Natural killer cell (primary cell): ENCODE data around the gene DTX3. TPM values are rescaled to one million over a fixed set of nuclear protein-coding genes. Genes with fewer than 3 reads are reported as not detected.
"Not testable (repeated sequence)": the region's sequence is repeated elsewhere in the genome, so short reads cannot be mapped to it uniquely, and the experiment has no call there.

Source experiments
- ATAC-seq, 3 donors: fragments of 150-1000 bp in 2 of 3; fragments of 200-7000 bp in 1 of 3; cut with Tn5 transposase; 1 replicate in 1 of 3; 2 replicates in 2 of 3; pipeline ENCODE4 v1.10.0; 2021; ENCODE audit warnings: mild to moderate bottlenecking in 2 of 3, moderate library complexity in 2 of 3
- DNase-seq, 2 donors: peaks; one replicate each; pipeline versions ENCODE4 v3.0.0 to v3.0.0-alpha.2; 2013 to 2021; ENCODE audit warnings: mixed read lengths in 1 of 2
- H3K27ac ChIP-seq: one replicate; pipeline ENCODE4 v1.5.1; 2013; ENCODE audit warnings: mild to moderate bottlenecking, low read length
- H3K27me3 ChIP-seq: one replicate; pipeline ENCODE4 v1.6.1; 2013; ENCODE audit warnings: low read length; ENCODE audit not compliant: control insufficient read depth, insufficient read depth
- H3K36me3 ChIP-seq: one replicate; pipeline ENCODE4 v1.6.1; 2013; ENCODE audit warnings: low read length; ENCODE audit not compliant: control insufficient read depth, insufficient read depth
- H3K4me1 ChIP-seq: one replicate; pipeline ENCODE4 v1.6.1; 2013; ENCODE audit warnings: low read length; ENCODE audit not compliant: control insufficient read depth, insufficient read depth
- H3K4me3 ChIP-seq: one replicate; pipeline ENCODE4 v1.5.1; 2013; ENCODE audit warnings: low read length
- H3K9me3 ChIP-seq: one replicate; pipeline ENCODE4 v1.6.1; 2013; ENCODE audit warnings: low read length; ENCODE audit not compliant: control insufficient read depth, insufficient read depth
- H3K27ac Mint-ChIP-seq, 2 donors: one replicate each; pipeline ENCODE4 v1.8.0; 2022; ENCODE audit warnings: mild to moderate bottlenecking in 2 of 2, mixed read lengths in 2 of 2, moderate library complexity in 1 of 2
- H3K27me3 Mint-ChIP-seq, 2 donors: one replicate each; pipeline ENCODE4 v1.8.0; 2022; ENCODE audit warnings: low read depth in 2 of 2, mixed read lengths in 2 of 2
- H3K36me3 Mint-ChIP-seq: one replicate; pipeline ENCODE4 v1.8.0; 2022; ENCODE audit warnings: mixed read lengths
- H3K4me1 Mint-ChIP-seq, 2 donors: one replicate each; pipeline ENCODE4 v1.8.0; 2022; ENCODE audit warnings: mixed read lengths in 2 of 2
- H3K4me3 Mint-ChIP-seq: one replicate; pipeline ENCODE4 v1.8.0; 2022; ENCODE audit warnings: mild to moderate bottlenecking, moderate library complexity, mixed read lengths
- H3K9me3 Mint-ChIP-seq, 2 donors: one replicate each; pipeline ENCODE4 v1.8.0; 2022; ENCODE audit warnings: mixed read lengths in 2 of 2
- WGBS: methylation state at CpG from one replicate; pipeline ENCODE4 v1.1.7; 2013; ENCODE audit warnings: missing lambda C conversion rate; ENCODE audit not compliant: insufficient coverage; 5-methylcytosine and 5-hydroxymethylcytosine counted together
- intact Hi-C: fragments of 100-400 bp; cut with micrococcal nuclease; formaldehyde crosslinking; loops from one replicate; pipeline ENCODE4 v1.14.2; 2022
- total RNA-seq, 4 donors: library from RNA; stranded (reverse); fragments of 120-200 nt in 1 of 4; gene quantifications; one replicate each; pipeline versions ENCODE4 v1.2.3 to v1.2.4, GENCODE V29; 2013 to 2022
- TF ChIP-seq, protein P1 (sequence below): fragments of 200-600 bp; IDR thresholded peaks from one replicate; pipeline ENCODE4 v1.8.0; 2022; ENCODE audit warnings: antibody characterized with exemption

Gene DTX3
- total RNA-seq, 3 donors from 2014 or later (not counting 1 experiment from before 2014, with no cell fraction given): 65.1 to 81.1 (median 77.0) TPM

DNA sequence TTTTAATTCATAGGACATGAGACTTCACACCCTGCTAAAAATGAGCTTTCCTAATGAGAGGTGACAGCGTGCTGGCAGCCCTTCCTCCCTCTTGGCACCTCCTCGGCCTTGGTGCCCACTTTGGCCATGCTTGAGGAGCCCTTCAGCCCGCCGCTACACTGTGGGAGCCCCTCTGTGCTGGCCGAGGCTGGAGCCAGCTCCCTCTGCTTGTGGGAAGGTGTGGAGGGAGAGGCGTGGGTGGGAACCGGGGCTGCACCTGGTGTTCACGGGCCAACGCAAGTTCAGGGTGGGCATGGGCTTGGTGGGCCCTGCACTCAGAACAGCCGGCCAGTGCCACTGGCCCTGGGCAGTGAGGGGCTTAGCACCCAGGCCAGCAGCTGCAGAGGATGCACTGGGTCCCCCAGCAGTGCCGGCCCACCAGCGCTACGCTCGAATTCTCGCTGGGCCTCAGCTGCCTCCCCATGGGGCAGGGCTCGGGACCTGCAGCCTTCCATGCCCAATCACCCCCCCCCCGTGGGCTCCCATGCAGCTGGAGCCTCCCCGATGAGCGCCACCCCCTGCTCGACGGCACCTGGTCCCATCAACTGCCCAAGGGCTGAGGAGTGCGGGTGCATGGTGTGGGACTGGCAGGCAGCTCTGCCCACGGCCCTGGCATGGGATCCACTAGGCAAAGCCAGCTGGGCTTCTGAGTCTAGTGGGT is 51.1 kb downstream of the DTX3 start:
- H3K27ac ChIP-seq: no peak overlapping the region
- intact Hi-C loops: no loop called here
- Mint-ChIP-seq H3K27ac (no peak overlapping the region), H3K4me1 (no peaks in the 10 kb centered on the region), H3K9me3 (no peaks in the 10 kb centered on the region), H3K4me3 (no peak overlapping the region), H3K27me3 (peaks cover 3 to 26% of the 10 kb centered on the region in 2 donors), H3K36me3 (no peaks in the 10 kb centered on the region)
- WGBS: 81% methylated on average over 22 of the region's 23 CpGs
- H3K4me3 ChIP-seq: no peak overlapping the region
- ATAC-seq: no peak
- H3K36me3 ChIP-seq: no peaks in the 10 kb centered on the region
- H3K9me3 ChIP-seq: no peaks in the 10 kb centered on the region
- no peak for DNase-seq
- TF ChIP-seq, protein P1, sequence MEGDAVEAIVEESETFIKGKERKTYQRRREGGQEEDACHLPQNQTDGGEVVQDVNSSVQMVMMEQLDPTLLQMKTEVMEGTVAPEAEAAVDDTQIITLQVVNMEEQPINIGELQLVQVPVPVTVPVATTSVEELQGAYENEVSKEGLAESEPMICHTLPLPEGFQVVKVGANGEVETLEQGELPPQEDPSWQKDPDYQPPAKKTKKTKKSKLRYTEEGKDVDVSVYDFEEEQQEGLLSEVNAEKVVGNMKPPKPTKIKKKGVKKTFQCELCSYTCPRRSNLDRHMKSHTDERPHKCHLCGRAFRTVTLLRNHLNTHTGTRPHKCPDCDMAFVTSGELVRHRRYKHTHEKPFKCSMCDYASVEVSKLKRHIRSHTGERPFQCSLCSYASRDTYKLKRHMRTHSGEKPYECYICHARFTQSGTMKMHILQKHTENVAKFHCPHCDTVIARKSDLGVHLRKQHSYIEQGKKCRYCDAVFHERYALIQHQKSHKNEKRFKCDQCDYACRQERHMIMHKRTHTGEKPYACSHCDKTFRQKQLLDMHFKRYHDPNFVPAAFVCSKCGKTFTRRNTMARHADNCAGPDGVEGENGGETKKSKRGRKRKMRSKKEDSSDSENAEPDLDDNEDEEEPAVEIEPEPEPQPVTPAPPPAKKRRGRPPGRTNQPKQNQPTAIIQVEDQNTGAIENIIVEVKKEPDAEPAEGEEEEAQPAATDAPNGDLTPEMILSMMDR: no peak
- no peaks in the 10 kb centered on the region for H3K27me3 ChIP-seq
- H3K4me1 ChIP-seq: no peaks in the 10 kb centered on the region

DNA sequence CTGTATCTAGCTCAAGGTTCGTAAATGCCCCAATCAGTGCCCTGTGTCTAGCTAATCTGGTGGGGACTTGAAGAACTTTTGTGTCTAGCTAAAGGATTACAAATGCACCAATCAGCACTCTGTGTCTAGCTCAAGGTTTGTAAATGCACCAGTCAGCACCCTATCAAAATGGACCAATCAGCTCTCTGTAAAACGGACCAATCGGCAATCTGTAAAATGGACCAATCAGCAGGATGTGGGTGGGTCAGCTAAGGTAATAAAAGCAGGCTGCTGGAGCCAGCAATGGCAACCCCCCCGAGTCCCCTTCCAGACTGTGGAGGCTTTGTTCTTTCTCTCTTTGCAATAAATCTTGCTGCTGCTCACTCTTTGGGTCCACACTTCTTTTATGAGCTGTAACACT is 51.8 kb downstream of the DTX3 start:
- H3K4me3 Mint-ChIP-seq, H3K9me3 ChIP-seq, H3K36me3 ChIP-seq, H3K36me3 Mint-ChIP-seq, H3K9me3 Mint-ChIP-seq, H3K27me3 ChIP-seq, H3K4me1 Mint-ChIP-seq, intact Hi-C loops, DNase-seq, H3K27ac Mint-ChIP-seq, H3K4me3 ChIP-seq, ATAC-seq, H3K4me1 ChIP-seq, H3K27ac ChIP-seq: not testable (repeated sequence)
- 92% methylated on average over 4 of the region's 4 CpGs for WGBS
- peaks cover 4 to 26% of the 10 kb centered on the region in 2 donors for H3K27me3 Mint-ChIP-seq

DNA sequence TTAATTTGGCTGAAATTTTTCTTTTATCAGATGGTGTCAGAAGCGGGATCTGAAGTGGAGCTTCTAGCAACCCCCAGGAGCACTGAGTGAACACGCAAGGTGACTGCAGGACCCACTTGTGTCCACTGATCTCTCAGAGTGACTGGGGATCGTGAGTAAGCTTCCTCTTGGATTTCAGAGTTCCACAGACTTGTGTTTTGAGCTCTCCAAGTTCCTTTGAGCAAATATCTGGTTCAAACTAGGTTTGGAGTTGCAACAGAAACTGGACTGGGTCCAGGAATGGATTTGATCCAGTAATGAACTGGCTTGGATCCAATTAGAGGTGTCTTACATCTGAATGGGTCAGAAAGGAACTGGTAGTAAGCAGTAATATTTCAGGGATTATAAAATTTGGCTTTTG is 53.1 kb downstream of the DTX3 start:
- TF ChIP-seq, protein P1: no peak
- Histone ChIP-seq H3K27ac (no peak overlapping the region), H3K9me3 (no peaks in the 10 kb centered on the region), H3K36me3 (no peaks in the 10 kb centered on the region), H3K27me3 (no peaks in the 10 kb centered on the region), H3K4me3 (no peak overlapping the region), H3K4me1 (no peaks in the 10 kb centered on the region)
- DNase-seq (no peak), ATAC-seq (no peak)
- Mint-ChIP-seq H3K4me3 (no peak overlapping the region), H3K27me3 (peaks cover 6 to 26% of the 10 kb centered on the region in 2 donors), H3K4me1 (no peaks in the 10 kb centered on the region), H3K27ac (no peak overlapping the region), H3K9me3 (no peaks in the 10 kb centered on the region), H3K36me3 (no peaks in the 10 kb centered on the region)
- 80% methylated on average over 3 of the region's 3 CpGs for WGBS
- intact Hi-C loops: no loop called here

DNA sequence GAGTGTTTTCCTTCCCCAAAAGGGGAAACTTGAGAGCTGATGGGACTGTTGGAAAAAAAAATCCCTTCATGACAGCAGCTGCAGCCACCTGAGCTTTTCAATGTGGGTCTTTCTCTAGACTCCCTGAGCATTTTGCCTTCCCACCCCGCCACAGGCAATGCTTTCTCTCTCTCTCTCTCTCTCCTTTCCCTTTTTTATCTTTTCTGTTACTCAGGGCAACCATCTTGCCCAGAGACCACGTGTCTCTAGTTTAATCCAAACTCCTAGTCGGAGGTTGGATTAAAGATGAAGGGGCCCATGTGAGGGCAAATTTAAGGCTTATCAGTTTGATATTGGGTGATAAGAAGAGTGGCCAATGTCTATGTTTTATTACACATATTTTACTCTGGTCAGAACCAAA is 54.3 kb downstream of the DTX3 start:
- H3K4me1 ChIP-seq: no peaks in the 10 kb centered on the region
- no peaks in the 10 kb centered on the region for H3K36me3 ChIP-seq
- H3K27ac ChIP-seq: no peak overlapping the region
- ATAC-seq (no peak), DNase-seq (no peak)
- H3K27me3 Mint-ChIP-seq: peaks cover 6 to 26% of the 10 kb centered on the region in 2 donors
- no peak overlapping the region for H3K4me3 Mint-ChIP-seq
- no peak overlapping the region for H3K4me3 ChIP-seq
- H3K9me3 Mint-ChIP-seq: no peaks in the 10 kb centered on the region
- H3K9me3 ChIP-seq: no peaks in the 10 kb centered on the region
- H3K36me3 Mint-ChIP-seq: no peaks in the 10 kb centered on the region
- H3K27ac Mint-ChIP-seq: no peak overlapping the region
- 76% methylated on average over 3 of the region's 3 CpGs for WGBS
- H3K27me3 ChIP-seq: no peaks in the 10 kb centered on the region
- TF ChIP-seq, protein P1: no peak
- intact Hi-C loops: no loop called here
- H3K4me1 Mint-ChIP-seq: no peaks in the 10 kb centered on the region

Other genes with a start within 250 kb of the DTX3 start
- gene R3HDM2, start 173.8 kb upstream of the DTX3 start, total RNA-seq: 100 to 1,000 TPM; 110 to 124 (median 123) TPM
- gene INHBC, start 170.0 kb upstream of the DTX3 start, total RNA-seq: under 1 TPM; 0.18 to 0.35 (median 0.31) TPM
- gene INHBE, start 149.5 kb upstream of the DTX3 start, total RNA-seq: not detected
- gene GLI1, start 145.0 kb upstream of the DTX3 start, total RNA-seq: 1 to 10 TPM in 1 of 3 donors, under 1 TPM in 2; 0.50 to 1.4 (median 0.99) TPM
- gene ARHGAP9, start 125.0 kb upstream of the DTX3 start, total RNA-seq: 1,000 to 10,000 TPM in 2 of 3 donors, 100 to 1,000 TPM in 1; 558 to 1,091 (median 1,015) TPM
- 100 to 1,000 TPM; 200 to 237 (median 218) TPM for gene MARS1, start 116.8 kb upstream of the DTX3 start, total RNA-seq
- gene DDIT3, start 84.3 kb upstream of the DTX3 start, total RNA-seq: 100 to 1,000 TPM; 117 to 318 (median 182) TPM
- 100 to 1,000 TPM; 130 to 142 (median 139) TPM for gene MBD6, start 82.0 kb upstream of the DTX3 start, total RNA-seq
- gene DCTN2, start 57.6 kb upstream of the DTX3 start, total RNA-seq: 10 to 100 TPM; 65.5 to 76.5 (median 71.8) TPM
- gene KIF5A, start 54.8 kb upstream of the DTX3 start, total RNA-seq: under 1 TPM; 0.09 to 0.40 (median 0.16) TPM
- 10 to 100 TPM; 41.0 to 62.9 (median 52.0) TPM for gene PIP4K2C, start 13.6 kb upstream of the DTX3 start, total RNA-seq
- 1 to 10 TPM; 3.1 to 6.5 (median 5.1) TPM for gene ARHGEF25, start 6.6 kb downstream of the DTX3 start, total RNA-seq
- gene B4GALNT1, start 28.4 kb downstream of the DTX3 start, total RNA-seq: under 1 TPM; 0.38 to 0.59 (median 0.48) TPM
- gene OS9, start 89.3 kb downstream of the DTX3 start, total RNA-seq: 100 to 1,000 TPM; 185 to 221 (median 198) TPM
- 10 to 100 TPM; 54.1 to 63.5 (median 54.8) TPM for gene AGAP2, start 133.9 kb downstream of the DTX3 start, total RNA-seq
- gene TSPAN31, start 140.2 kb downstream of the DTX3 start, total RNA-seq: 10 to 100 TPM; 18.3 to 27.0 (median 23.5) TPM
- 10 to 100 TPM; 30.7 to 39.5 (median 37.7) TPM for gene CDK4, start 147.5 kb downstream of the DTX3 start, total RNA-seq
- 10 to 100 TPM; 25.4 to 28.4 (median 26.0) TPM for gene MARCHF9, start 150.3 kb downstream of the DTX3 start, total RNA-seq
- gene CYP27B1, start 162.3 kb downstream of the DTX3 start, total RNA-seq: 1 to 10 TPM; 1.1 to 1.7 (median 1.6) TPM
- 10 to 100 TPM in 1 of 3 donors, 1 to 10 TPM in 2; 8.0 to 12.5 (median 8.8) TPM for gene METTL1, start 167.3 kb downstream of the DTX3 start, total RNA-seq
- gene EEF1AKMT3, start 167.8 kb downstream of the DTX3 start, total RNA-seq: 1 to 10 TPM; 1.3 to 2.6 (median 2.2) TPM
- 10 to 100 TPM; 17.6 to 19.7 (median 17.7) TPM for gene TSFM, start 178.0 kb downstream of the DTX3 start, total RNA-seq
- 1 to 10 TPM in 2 of 3 donors, under 1 TPM in 1; 0.45 to 2.2 (median 1.3) TPM for gene AVIL, start 213.9 kb downstream of the DTX3 start, total RNA-seq
- 100 to 1,000 TPM in 2 of 3 donors, 10 to 100 TPM in 1; 93.8 to 135 (median 123) TPM for gene CTDSP2, start 241.9 kb downstream of the DTX3 start, total RNA-seq